ENCODE results near the gene EHD3.

GRCh38 chr2:31266804-31267203 is 32.9 kb downstream of the EHD3 start:
- no peak for TF ChIP-seq CTCF (IDR thresholded peaks at IDR 0.05)
- no peak for TF ChIP-seq ZFX (IDR thresholded peaks at IDR 0.05; ENCODE audit: borderline replicate concordance)
